Neuronal stem cell (in vitro differentiated cells): ENCODE measurements around the gene PARP1.
A peak's percentile ranks its signal among the peaks of the same experiment; 100 is the strongest.
"Not testable (repeated sequence)": the region's sequence is repeated elsewhere in the genome, so short reads cannot be mapped to it uniquely, and the experiment has no call there.

Experiments
- DNase-seq: peaks from one replicate; pipeline ENCODE4 v3.0.0-alpha.2; 2013; ENCODE audit warnings: low spot score
- H2AFZ ChIP-seq: one replicate; pipeline ENCODE4 v1.6.1; 2013; ENCODE audit warnings: mild to moderate bottlenecking, low read length, inconsistent platforms
- H2AK5ac ChIP-seq: 2 replicates; pipeline ENCODE4 v1.6.1; 2013; ENCODE audit warnings: low read depth, mild to moderate bottlenecking, inconsistent platforms, low read length, moderate library complexity, mixed read lengths
- H2BK120ac ChIP-seq: 2 replicates; pipeline ENCODE4 v1.6.1; 2013; ENCODE audit warnings: low read depth, mild to moderate bottlenecking, inconsistent platforms, low read length, moderate library complexity, mixed read lengths
- H2BK12ac ChIP-seq: one replicate; pipeline ENCODE4 v1.6.1; 2013; ENCODE audit warnings: low read length, inconsistent platforms
- H2BK15ac ChIP-seq: 2 replicates; pipeline ENCODE4 v1.6.1; 2013; ENCODE audit warnings: mild to moderate bottlenecking, low read length, inconsistent platforms, mixed read lengths
- H2BK5ac ChIP-seq: one replicate; pipeline ENCODE4 v1.6.1; 2013; ENCODE audit warnings: inconsistent platforms, mild to moderate bottlenecking, low read length, moderate library complexity
- H3K14ac ChIP-seq: one replicate; pipeline ENCODE4 v1.6.1; 2013; ENCODE audit warnings: low read length, inconsistent platforms
- H3K18ac ChIP-seq: 2 replicates; pipeline ENCODE4 v1.6.1; 2013; ENCODE audit warnings: low read length, inconsistent platforms
- H3K23ac ChIP-seq: 2 replicates; pipeline ENCODE4 v1.6.1; 2013; ENCODE audit warnings: low read depth, mild to moderate bottlenecking, mixed read lengths, low read length, inconsistent platforms; ENCODE audit not compliant: poor library complexity
- H3K27ac ChIP-seq: replicated peaks from 3 replicates; pipeline ENCODE4 v1.5.1; 2013; ENCODE audit warnings: low read length, inconsistent platforms
- H3K27me3 ChIP-seq, 3 experiments: 2 replicates each; pipeline ENCODE4 v1.6.1; 2013; ENCODE audit warnings: low read length in 3 of 3, mild to moderate bottlenecking in 2 of 3, inconsistent platforms in 1 of 3, low read depth in 1 of 3, mixed read lengths in 1 of 3, moderate library complexity in 1 of 3; ENCODE audit not compliant: control insufficient read depth in 3 of 3, insufficient read depth in 3 of 3
- H3K36me3 ChIP-seq, 2 donors: replicated peaks in 1 of 2; 2 replicates each; pipeline ENCODE4 v1.6.1; 2013; ENCODE audit warnings: low read length in 2 of 2; ENCODE audit not compliant: control insufficient read depth in 2 of 2, insufficient read depth in 2 of 2
- H3K4ac ChIP-seq: 2 replicates; pipeline ENCODE4 v1.6.1; 2013; ENCODE audit warnings: inconsistent platforms, mild to moderate bottlenecking, low read length, moderate library complexity
- H3K4me1 ChIP-seq, 2 donors: 1 replicate in 1 of 2; 2 replicates in 1 of 2; pipeline ENCODE4 v1.6.1; 2013; ENCODE audit warnings: low read length in 2 of 2, low read depth in 1 of 2; ENCODE audit not compliant: control insufficient read depth in 2 of 2, insufficient read depth in 1 of 2
- H3K4me2 ChIP-seq: one replicate; pipeline ENCODE4 v1.6.1; 2013; ENCODE audit warnings: mild to moderate bottlenecking, low read length, inconsistent platforms; ENCODE audit not compliant: insufficient read depth, poor library complexity, severe bottlenecking
- H3K4me3 ChIP-seq, 2 donors: 2 replicates each; pipeline ENCODE4 v1.5.1; 2013; ENCODE audit warnings: low read length in 2 of 2, mild to moderate bottlenecking in 2 of 2, inconsistent platforms in 1 of 2, moderate library complexity in 1 of 2
- H3K79me1 ChIP-seq: one replicate; pipeline ENCODE4 v1.6.1; 2013; ENCODE audit warnings: low read depth, mild to moderate bottlenecking, inconsistent platforms, low read length, moderate library complexity
- H3K9ac ChIP-seq: one replicate; pipeline ENCODE4 v1.6.1; 2013; ENCODE audit warnings: mild to moderate bottlenecking, low read depth, low read length, inconsistent platforms; ENCODE audit not compliant: poor library complexity
- H3K9me3 ChIP-seq, 2 donors: replicated peaks in 1 of 2; 2 replicates each; pipeline versions ENCODE3 to v1.6.1; 2013; ENCODE audit warnings: low read length in 2 of 2, mild to moderate bottlenecking in 2 of 2, inconsistent platforms in 1 of 2, low read depth in 1 of 2, mixed read lengths in 1 of 2, moderate library complexity in 1 of 2; ENCODE audit not compliant: control insufficient read depth in 2 of 2, insufficient read depth in 1 of 2
- H4K8ac ChIP-seq: one replicate; pipeline ENCODE4 v1.6.1; 2013; ENCODE audit warnings: low read depth, mild to moderate bottlenecking, inconsistent platforms, low read length, moderate library complexity
- H4K91ac ChIP-seq: one replicate; pipeline ENCODE4 v1.6.1; 2013; ENCODE audit warnings: low read length, low read depth, mild to moderate bottlenecking, inconsistent platforms; ENCODE audit not compliant: poor library complexity
- WGBS, 2 donors: extraction: QIAGEN DNeasy Blood & Tissue Kit; methylation state at CpG; one replicate each; pipeline ENCODE4 v1.1.7; 2013; ENCODE audit warnings: missing lambda C conversion rate in 2 of 2, mixed read lengths in 1 of 2; ENCODE audit not compliant: insufficient read length in 2 of 2, insufficient replicate concordance in 1 of 2; ENCODE audit errors: extremely low coverage in 2 of 2; 5-methylcytosine and 5-hydroxymethylcytosine counted together

The PARP1 gene

DNA sequence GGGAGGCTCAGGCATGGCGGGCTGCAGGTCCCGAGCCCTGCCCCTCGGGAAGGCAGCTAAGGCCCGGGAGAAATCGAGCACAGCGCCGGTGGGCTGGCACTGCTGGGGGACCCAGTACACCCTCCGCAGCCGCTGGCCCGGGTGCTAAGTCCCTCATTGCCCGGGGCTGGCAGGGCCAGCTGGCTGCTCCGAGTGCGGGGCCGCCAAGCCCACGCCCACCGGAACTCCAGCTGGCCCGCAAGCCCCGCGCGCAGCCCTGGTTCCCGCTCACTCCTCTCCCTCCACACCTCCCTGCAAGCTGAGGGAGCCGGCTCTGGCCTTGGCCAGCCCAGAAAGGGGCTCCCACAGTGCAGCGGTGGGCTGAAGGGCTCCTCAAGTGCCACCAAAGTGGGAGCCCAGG lies 18.5 kb upstream of the PARP1 start:
- not testable (repeated sequence) for H4K8ac ChIP-seq, H3K27ac ChIP-seq, H3K9ac ChIP-seq, DNase-seq, H3K4me3 ChIP-seq, H2BK120ac ChIP-seq, H3K27me3 ChIP-seq, H2AK5ac ChIP-seq, H3K36me3 ChIP-seq, H2AFZ ChIP-seq, H3K9me3 ChIP-seq, H2BK15ac ChIP-seq, H3K4me1 ChIP-seq, H3K18ac ChIP-seq, H3K4me2 ChIP-seq, H3K4ac ChIP-seq, H4K91ac ChIP-seq, H3K14ac ChIP-seq, H2BK12ac ChIP-seq, H3K79me1 ChIP-seq, H3K23ac ChIP-seq, H2BK5ac ChIP-seq
- no CpG with 5 or more reads among the region's 23 CpGs for WGBS, 2 donors

DNA sequence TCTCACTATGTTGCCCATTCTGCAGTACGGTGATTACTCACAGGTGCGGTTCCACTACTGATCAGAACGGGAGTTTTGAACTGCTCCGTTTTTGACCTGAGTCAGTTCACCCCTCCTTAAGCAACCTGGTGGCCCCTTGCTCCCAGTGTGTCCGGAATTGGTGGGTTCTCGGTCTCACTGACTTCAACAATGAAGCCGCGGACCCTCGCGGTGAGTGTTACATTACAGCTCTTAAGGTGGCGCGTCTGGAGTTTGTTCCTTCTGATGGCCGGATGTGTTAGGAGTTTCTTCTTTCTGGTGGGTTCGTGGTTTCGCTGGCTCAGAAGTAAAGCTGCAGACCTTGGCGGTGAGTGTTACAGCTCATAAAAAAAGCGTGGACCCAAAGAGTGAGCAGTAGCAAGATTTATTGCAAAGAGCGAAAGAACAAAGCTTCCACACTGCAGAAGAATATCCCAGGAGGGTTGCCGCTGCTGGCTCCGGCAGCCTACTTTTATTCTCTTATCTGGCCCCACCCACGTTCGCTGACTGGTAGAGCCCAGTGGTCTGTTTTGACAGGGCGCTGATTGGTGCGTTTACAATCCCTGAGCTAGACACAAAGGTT lies 17.6 kb upstream of the PARP1 start:
- Histone ChIP-seq H2BK120ac (no peak overlapping the region), H3K18ac (no peak overlapping the region), H2AK5ac (no peak overlapping the region), H2BK12ac (no peak overlapping the region), H3K4me2 (no peak overlapping the region), H3K23ac (no peak overlapping the region), H3K27me3 (peaks cover 0 to 11% (median 0%) of the 10 kb centered on the region in 3 experiments), H3K9ac (no peak overlapping the region), H3K14ac (no peak overlapping the region), H2AFZ (no peak overlapping the region), H2BK15ac (no peak overlapping the region), H3K4ac (no peak overlapping the region), H4K8ac (no peak overlapping the region), H4K91ac (no peak overlapping the region), H3K9me3 (no peaks in the 10 kb centered on the region), H2BK5ac (no peak overlapping the region), H3K4me3 (no peak overlapping the region), H3K27ac (no peak overlapping the region), H3K36me3 (no peaks in the 10 kb centered on the region), H3K4me1 (peaks cover 0 to 7% of the 10 kb centered on the region in 2 donors), H3K79me1 (no peaks in the 10 kb centered on the region)
- DNase-seq = no peak
- no CpG with 5 or more reads among the region's 24 CpGs for WGBS, 2 donors

DNA sequence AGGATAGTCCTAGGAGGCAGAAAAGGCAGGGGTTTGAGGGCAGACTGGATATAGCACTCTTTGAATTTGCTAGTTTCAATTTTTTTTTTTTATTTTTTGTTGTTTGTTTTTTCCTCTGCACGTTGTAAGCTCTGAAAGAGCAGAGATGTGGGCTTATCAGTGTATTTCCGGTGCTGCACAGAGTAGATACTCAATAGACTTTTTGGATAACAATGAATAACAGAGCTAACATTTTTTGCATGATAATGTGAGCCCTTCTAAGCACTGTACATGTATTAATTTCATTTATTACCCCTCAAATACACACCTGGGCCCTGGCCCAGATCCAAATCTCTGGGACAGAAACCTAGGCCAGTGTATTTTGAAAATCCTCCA lies 17.1 kb upstream of the PARP1 start:
- H3K4me2 ChIP-seq = no peak overlapping the region
- H3K18ac ChIP-seq = no peak overlapping the region
- H3K36me3 ChIP-seq = no peaks in the 10 kb centered on the region
- no peaks in the 10 kb centered on the region for H3K79me1 ChIP-seq
- H2AFZ ChIP-seq = no peak overlapping the region
- no peak overlapping the region for H4K8ac ChIP-seq
- H3K4me1 ChIP-seq = peaks cover 0 to 7% of the 10 kb centered on the region in 2 donors
- H3K4ac ChIP-seq = no peak overlapping the region
- H3K27me3 ChIP-seq = peaks cover 0 to 11% (median 0%) of the 10 kb centered on the region in 3 experiments
- H4K91ac ChIP-seq = no peak overlapping the region
- H3K9me3 ChIP-seq = no peaks in the 10 kb centered on the region
- H2BK120ac ChIP-seq = no peak overlapping the region
- H2BK15ac ChIP-seq = no peak overlapping the region
- no peak overlapping the region for H3K27ac ChIP-seq
- H3K14ac ChIP-seq = no peak overlapping the region
- H3K23ac ChIP-seq = no peak overlapping the region
- H2BK5ac ChIP-seq = no peak overlapping the region
- H2BK12ac ChIP-seq = no peak overlapping the region
- no peak overlapping the region for H2AK5ac ChIP-seq
- no peak overlapping the region for H3K4me3 ChIP-seq
- H3K9ac ChIP-seq = no peak overlapping the region
- no peak for DNase-seq
- no CpG with 5 or more reads among the region's 2 CpGs for WGBS, 2 donors

DNA sequence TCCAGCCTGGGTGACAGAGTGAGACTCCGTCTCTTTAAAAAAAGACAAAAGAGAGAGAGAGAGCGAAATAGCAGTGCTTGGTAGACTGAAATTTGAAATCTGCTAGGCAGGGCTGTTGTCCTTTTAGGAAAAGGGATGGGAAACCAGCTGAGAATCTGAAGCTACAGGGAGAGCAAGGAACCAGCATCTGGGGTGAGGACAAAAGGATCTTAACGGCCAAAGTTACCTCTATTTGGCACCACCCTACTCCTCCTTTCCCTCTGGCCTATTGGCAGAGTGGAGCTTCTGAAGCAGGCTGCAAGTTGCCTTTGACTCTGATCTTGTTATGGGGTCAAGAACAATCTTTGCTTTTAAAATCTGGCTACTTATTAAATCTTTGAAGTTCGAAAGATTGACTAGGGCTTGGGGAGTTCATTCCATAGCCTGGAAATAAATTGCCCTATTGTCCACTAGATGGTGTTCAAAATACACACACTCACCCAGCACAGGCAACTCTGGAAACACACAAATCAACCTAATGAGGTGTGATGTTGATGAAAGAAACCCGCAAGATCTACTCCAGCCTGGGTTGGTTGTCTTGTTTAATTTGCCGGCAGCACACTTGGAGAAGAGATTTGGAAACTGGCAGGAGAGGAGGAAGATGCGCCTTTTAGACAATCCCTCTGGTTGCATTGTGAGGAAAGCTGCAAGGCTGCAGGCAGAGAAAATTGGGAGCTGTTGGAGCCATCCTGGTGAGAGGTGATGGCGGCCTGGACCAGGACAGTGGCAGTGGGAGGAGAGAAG lies 16.5 kb upstream of the PARP1 start:
- Histone ChIP-seq H3K23ac (no peak overlapping the region), H3K14ac (no peak overlapping the region), H4K8ac (no peak overlapping the region), H2BK120ac (no peak overlapping the region), H3K27me3 (peaks cover 0 to 11% (median 0%) of the 10 kb centered on the region in 3 experiments), H3K4me1 (peaks cover 0 to 7% of the 10 kb centered on the region in 2 donors), H2BK15ac (no peak overlapping the region), H2BK12ac (no peak overlapping the region), H3K4me3 (no peak overlapping the region), H2AFZ (peak overlapping the region; percentile 79), H3K79me1 (no peaks in the 10 kb centered on the region), H3K18ac (no peak overlapping the region), H3K9ac (no peak overlapping the region), H3K27ac (no peak overlapping the region), H3K9me3 (no peaks in the 10 kb centered on the region), H3K4me2 (no peak overlapping the region), H3K4ac (no peak overlapping the region), H2BK5ac (no peak overlapping the region), H3K36me3 (no peaks in the 10 kb centered on the region), H2AK5ac (no peak overlapping the region), H4K91ac (no peak overlapping the region)
- peak; percentile 32 for DNase-seq
- WGBS, 2 donors = no CpG with 5 or more reads among the region's 8 CpGs
